Bronchial epithelial cell (primary cell): ENCODE results near the gene SIM2. TPM values are rescaled to one million over a fixed set of nuclear protein-coding genes. Genes with fewer than 3 reads are reported as not detected.
A peak's percentile ranks its signal among the peaks of the same experiment; 100 is the strongest.

Experiments used
- DNase-seq: peaks from one replicate; pipeline ENCODE4 v3.0.0-alpha.2; 2010; ENCODE audit warnings: low read depth
- FAIRE-seq: peaks from 2 replicates; lab custom pipeline; 2011; peaks lifted over from hg19 to GRCh38; lab: Jason Lieb, UNC
- H3K27me3 ChIP-seq: 2 replicates; pipeline ENCODE4 v1.5.1; 2011; ENCODE audit warnings: low read length; ENCODE audit not compliant: control insufficient read depth, insufficient read depth
- H3K36me3 ChIP-seq: 2 replicates; pipeline ENCODE4 v1.5.1; 2011; ENCODE audit warnings: low read length; ENCODE audit not compliant: control insufficient read depth, insufficient read depth
- H3K4me3 ChIP-seq: 2 replicates; pipeline ENCODE4 v1.5.1; 2011; ENCODE audit warnings: mild to moderate bottlenecking, low read depth, low read length, control low read depth
- CTCF ChIP-seq: IDR thresholded peaks from 2 replicates; pipeline ENCODE4 v1.5.1; 2011; ENCODE audit warnings: mild to moderate bottlenecking, moderate library complexity, low read length, control low read depth, inconsistent platforms; ENCODE audit not compliant: insufficient read depth, severe bottlenecking
- total RNA-seq: library from RNA; depleted of rRNA; stranded (reverse); fragments of >200 nt; gene quantifications from 2 replicates; pipeline ENCODE4 v1.2.1, GENCODE V29; 2014

Gene SIM2
- total RNA-seq, 1 donor from 2014 or later = 0.26 TPM

DNA sequence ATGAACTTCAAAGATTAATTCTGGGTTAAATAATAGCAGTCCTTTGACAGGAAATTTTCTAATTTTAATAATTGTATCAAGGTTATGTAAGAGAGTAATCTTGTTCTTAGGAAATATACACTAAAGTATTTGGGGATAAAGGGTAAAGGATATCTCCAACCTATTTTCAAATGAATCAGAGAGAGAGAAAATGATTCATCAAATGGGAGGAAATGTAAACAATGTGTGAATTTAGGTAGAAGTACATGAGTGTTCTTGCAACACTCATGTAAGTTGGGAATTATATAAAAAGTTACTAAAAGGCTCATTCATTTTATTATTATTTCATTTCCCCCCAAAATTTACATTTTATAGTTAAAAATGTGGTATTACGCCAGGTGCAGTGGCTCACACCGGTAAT lies 20.4 kb upstream of the SIM2 start:
- no peak for TF ChIP-seq CTCF
- Histone ChIP-seq H3K4me3 (no peak overlapping the region), H3K36me3 (no peaks in the 10 kb centered on the region), H3K27me3 (peaks cover 3% of the 10 kb centered on the region)
- FAIRE-seq = no peak
- DNase-seq = peak; percentile 80

- no peak overlapping the region for H3K4me3 ChIP-seq
- H3K27me3 ChIP-seq = peaks cover 4% of the 10 kb centered on the region
- no peaks in the 10 kb centered on the region for H3K36me3 ChIP-seq
- TF ChIP-seq CTCF = no peak
- FAIRE-seq (no peak), DNase-seq (no peak)
Observed at GRCh38 chr21:36681117-36681631, 17.7 kb upstream of the SIM2 start.

DNA sequence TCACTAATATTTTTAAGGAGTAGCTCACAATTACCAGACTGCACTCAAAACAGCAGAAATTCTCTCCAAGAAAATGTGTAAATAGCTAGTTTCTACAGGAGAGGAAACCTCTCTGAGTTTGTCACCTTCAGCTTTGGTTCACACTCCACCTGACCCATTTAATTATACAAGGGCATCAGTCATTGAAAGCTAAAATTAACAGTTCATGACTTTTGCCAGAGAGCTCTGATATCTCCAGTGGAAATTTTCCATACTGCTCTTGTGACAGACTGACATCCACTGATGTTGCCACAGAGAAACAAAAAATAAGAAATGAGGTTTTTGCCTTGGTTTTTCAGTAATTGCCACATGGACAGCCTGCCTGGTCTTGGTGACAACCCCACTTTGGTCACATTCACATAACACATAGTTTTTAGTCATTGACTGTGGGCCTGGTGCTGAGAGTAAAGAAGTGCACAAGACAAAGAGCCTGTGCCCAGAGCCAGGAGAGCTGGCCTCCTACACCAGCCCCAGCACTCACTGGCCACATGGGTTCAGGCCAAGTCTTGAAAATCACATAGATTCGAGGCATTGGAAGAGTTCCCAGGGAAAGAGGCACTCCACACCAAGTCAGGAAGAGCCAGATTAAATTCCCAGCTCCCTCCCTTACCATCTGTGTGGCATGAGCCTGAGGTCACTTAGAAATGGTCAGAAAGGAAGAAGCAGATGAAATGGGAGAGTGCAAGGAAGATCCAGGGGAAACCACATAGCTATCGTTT lies 13.8 kb upstream of the SIM2 start:
- Histone ChIP-seq H3K36me3 (no peaks in the 10 kb centered on the region), H3K27me3 (peaks cover 5% of the 10 kb centered on the region), H3K4me3 (no peak overlapping the region)
- FAIRE-seq = no peak
- DNase-seq = no peak
- no peak for TF ChIP-seq CTCF

DNA sequence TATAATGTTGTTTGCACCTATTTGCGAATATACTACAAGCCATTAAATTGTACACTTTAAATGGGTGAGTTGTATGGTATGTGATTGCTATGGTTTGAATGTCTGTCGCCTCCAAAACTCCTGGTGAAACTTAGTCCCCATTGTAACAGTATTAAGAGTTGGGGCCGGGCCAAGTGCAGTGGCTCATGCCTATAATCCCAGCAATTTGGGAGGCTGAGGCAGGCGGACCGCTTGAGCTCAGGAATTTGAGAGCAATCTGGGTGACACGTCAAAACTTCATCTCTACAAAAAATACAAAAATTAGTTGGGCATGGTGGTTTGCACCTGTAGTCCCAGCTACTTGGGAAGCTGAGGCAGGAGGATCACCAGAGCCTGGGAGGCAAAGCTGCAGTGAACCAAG lies 12.0 kb upstream of the SIM2 start:
- H3K4me3 ChIP-seq = no peak overlapping the region
- FAIRE-seq = no peak
- no peak for DNase-seq
- no peak for TF ChIP-seq CTCF
- H3K27me3 ChIP-seq = peaks cover 11% of the 10 kb centered on the region
- H3K36me3 ChIP-seq = no peaks in the 10 kb centered on the region

- Histone ChIP-seq H3K27me3 (peaks cover 21% of the 10 kb centered on the region), H3K4me3 (no peak overlapping the region), H3K36me3 (no peaks in the 10 kb centered on the region)
- TF ChIP-seq CTCF = no peak
- DNase-seq (no peak), FAIRE-seq (no peak)
Observed at GRCh38 chr21:36688324-36688723, 10.6 kb upstream of the SIM2 start.
